GM18508 (cell line): Measurements from ENCODE around the gene PRKAR1A.
"Not testable (repeated sequence)": the region's sequence is repeated elsewhere in the genome, so short reads cannot be mapped to it uniquely, and the experiment has no call there.

Experiments used
- ATAC-seq: cut with Tn5 transposase; IDR thresholded peaks from one replicate; pipeline ENCODE4 v1.9.1; 2021; ENCODE audit warnings: moderate number of reproducible peaks; ENCODE audit not compliant: insufficient read depth, unreplicated experiment

Gene PRKAR1A

DNA sequence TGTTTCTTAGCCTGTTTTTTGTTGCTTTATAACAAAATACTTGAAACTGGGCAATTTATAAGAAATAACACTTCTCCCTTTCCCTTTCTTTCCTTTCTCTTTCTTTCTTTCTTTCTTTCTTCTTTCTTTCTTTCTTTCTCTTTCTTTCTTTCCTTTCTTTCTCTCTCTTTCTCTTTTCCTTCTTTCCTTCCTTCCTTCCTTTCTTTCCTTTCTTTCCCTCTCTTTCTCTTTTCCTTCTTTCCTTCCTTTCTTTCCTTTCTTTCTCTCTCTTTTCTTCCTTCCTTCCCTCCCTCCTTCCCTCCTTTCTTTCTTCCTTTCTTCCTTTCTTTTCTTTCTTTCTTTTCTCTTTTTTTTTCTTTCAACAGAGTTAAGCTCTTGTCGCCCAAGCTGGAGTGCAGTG lies 61.1 kb downstream of the PRKAR1A start:
- no peak for ATAC-seq

GRCh38 chr17:68576137-68576536 lies 63.9 kb downstream of the PRKAR1A start:
- no peak for ATAC-seq

DNA sequence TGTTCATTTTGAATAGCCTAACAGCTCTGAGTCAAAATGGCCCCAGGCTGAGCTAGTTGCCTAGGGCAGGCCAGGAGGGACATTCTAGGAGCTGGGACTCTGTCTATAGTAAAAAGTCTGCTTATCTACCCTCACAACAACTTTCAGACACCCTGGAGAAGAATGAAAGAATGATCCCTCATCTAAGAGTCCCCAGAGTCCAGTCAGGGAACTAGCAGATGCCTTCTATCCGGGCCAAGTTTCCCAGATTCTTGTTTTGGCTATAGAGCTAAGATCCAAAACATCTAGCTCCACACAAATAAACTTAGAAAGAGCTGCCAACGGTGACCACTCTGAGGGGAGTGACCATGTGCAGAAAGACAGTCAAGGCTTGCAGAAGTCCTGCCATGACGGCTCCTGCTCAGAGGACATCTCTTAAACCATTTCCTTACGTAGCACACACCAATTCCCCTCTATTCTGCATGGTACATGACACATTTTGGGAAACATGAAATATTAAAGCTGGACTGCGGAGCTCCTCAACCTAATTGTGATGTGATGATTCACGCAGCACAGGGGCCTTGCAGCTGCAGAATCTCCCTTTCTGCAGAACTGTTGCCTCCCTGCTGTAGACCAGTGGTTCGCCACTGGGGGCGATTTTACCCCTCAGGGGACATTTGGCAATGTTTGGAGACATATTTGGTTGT lies 64.7 kb downstream of the PRKAR1A start:
- ATAC-seq, result no peak

- no peak for ATAC-seq
Observed at GRCh38 chr17:68577497-68577821, 65.2 kb downstream of the PRKAR1A start.

DNA sequence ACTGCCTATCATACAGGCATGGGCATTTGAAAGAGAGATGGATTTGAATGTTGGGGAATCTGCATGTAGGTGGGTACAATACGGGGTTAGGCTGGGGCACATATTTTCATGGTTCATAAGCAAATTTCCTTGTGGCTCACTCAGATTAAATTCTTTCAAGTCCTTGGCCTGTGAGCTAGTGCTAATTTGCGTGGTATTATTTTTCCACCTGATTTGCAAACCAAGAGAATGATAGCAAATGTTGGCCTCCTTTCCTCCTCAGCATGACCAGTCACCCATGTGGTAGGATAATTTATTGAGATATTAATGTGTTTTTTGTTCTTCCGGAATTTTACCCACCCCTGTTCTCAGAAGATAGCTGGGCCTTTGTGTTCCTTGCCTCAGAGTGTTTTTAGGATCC lies 66.0 kb downstream of the PRKAR1A start:
- ATAC-seq, result no peak

- no peak for ATAC-seq
Observed at GRCh38 chr17:68579194-68579927, 67.1 kb downstream of the PRKAR1A start.

DNA sequence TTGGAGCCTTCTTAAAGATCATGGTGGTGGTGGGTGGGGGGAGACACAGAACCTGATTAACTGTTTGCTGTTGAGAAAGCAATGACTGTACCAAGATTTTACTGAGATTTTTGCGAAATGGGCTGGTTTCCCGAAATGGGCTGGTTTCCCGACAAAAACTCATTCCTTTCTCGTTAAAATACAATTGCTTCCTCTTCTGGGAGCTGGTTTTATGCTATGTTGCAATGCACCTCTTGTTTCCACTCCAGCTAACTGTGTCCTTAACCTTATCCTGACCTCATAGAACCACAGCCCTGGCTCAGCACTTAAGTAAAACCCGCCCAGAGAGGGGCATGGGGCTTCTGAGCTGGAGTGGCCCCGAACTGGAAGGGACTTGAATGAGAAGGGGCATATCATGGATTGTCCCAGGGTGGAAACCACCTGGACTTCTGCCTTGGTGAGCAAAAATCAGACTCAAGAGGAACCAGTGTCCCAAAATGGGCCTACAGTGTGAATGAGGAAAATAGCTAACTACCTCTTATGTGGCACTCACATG lies 68.1 kb downstream of the PRKAR1A start:
- ATAC-seq, result no peak

GRCh38 chr17:68581863-68582645 lies 69.8 kb downstream of the PRKAR1A start:
- no peak for ATAC-seq

GRCh38 chr17:68582867-68583266 lies 70.6 kb downstream of the PRKAR1A start:
- not testable (repeated sequence) for ATAC-seq

GRCh38 chr17:68584581-68585303 lies 72.5 kb downstream of the PRKAR1A start:
- ATAC-seq, result no peak

- no peak for ATAC-seq
Observed at GRCh38 chr17:68585643-68586042, 73.4 kb downstream of the PRKAR1A start.

DNA sequence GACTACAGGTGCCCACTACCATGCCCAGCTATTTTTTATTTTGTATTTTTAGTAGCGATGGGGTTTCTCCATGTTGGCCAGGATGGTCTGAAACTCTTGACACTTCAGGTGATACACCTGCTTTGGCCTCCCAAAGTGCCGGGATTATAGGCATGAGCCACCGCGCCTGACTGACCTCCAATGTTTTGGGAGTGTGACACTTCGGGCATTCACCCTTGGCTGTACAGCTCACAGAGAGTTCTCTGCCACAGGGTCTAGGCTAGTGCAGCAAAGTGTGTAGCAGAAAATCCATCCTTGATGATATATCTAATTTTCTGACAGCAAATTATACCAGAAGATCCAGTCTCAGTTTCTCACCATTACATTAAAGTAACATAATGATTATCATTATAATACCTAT lies 74.8 kb downstream of the PRKAR1A start:
- ATAC-seq, result no peak

DNA sequence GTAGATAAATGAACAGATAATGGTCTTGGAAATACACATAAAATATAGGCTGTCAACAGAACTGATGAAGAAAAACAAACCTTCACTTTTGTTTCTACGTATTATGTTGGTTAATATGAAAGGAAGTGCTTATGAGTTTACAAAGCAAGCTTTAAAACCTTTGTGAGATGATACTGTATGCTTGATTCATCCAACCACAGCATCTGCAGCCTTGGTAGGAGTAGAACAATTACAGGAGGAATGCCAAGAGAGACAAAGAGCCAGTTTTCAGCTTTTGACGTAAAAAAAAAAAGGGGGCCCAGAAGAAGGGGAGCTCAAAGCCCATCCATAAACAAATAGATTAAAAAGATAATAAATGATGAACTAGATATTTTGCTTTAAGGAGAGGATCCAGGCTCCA lies 75.6 kb downstream of the PRKAR1A start:
- no peak for ATAC-seq

GRCh38 chr17:68588362-68588761 lies 76.1 kb downstream of the PRKAR1A start:
- ATAC-seq, result no peak

- ATAC-seq, result no peak
Observed at GRCh38 chr17:68589086-68589485, 76.9 kb downstream of the PRKAR1A start.

GRCh38 chr17:68591583-68591982 lies 79.4 kb downstream of the PRKAR1A start:
- no peak for ATAC-seq

DNA sequence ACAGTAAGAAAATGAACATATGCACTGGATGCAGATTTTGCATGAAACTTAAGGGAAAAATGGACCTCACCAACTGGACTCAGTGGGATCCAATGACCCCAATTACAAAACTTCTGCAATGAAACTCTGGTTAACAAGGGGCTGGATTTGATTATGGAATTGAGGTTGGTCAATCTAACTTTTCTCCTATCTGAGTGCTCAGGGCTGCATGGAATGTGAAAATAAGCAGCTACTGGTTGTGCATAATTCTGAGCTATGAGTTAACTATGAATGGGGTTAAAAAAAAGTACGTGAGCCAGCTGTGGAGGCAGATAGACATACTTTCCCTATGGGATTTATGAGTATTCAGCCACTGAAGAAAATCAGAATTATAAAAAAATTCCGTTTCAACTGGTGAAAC lies 79.8 kb downstream of the PRKAR1A start:
- no peak for ATAC-seq

DNA sequence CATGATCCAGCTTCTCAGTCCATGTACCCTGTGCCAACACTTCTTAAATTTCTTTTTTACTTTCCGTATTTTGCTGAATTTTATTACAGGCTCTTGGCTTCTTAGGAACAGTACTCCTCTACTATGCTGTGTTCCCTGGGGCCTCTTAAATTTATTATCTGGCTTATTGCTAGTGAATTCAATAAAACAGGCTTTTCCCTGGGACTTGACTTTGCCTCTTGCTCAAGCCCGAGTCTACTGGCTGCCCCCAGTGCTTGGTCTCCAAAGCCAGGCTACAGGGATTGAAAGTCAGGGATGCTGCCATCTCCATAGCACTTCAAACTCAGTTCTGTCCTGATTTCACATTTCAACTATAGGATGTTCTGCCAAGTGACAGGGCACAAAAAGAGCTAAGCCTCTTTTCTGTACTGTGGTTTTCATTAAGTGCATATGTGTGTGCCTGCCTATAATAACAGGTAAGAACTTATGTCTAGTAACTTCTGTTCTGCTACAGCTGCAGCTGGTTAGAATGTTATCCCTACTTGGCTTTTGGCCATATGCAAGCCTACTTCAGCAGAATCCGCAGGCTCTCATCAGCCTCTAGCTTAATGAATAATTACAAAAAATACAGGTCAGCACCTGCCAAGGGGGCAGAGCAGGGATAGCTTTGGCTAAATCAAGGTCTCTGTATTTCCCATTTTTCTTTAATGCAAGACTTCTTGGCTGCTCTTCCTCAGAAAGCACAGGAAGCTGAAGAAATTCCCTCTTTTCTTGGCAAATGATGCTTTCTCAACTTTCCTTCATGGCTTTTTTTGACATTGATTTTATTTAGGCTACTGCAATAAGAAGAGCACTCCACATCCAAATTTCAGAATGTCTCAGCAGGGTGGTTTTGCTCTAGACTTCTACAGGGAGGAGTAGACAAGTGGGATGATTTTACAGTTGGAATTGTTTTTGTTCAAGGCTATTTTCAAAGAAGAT lies 80.7 kb downstream of the PRKAR1A start:
- no peak for ATAC-seq

- no peak for ATAC-seq
Observed at GRCh38 chr17:68594552-68594951, 82.3 kb downstream of the PRKAR1A start.
